Heart left ventricle (tissue), 13 donors: ENCODE results near the gene SMC1B.

Experiments used
- POLR2A ChIP-seq, 2 donors: fragments of 450-650 bp; IDR thresholded peaks; one replicate each; pipeline ENCODE4 v1.6.1; 2017; ENCODE audit warnings: antibody characterized with exemption in 2 of 2, mild to moderate bottlenecking in 2 of 2, moderate library complexity in 2 of 2
- TF ChIP-seq, protein P1 (sequence below), 12 donors: fragments of 200-600 bp; sonication (generic) in 4 of 12; IDR thresholded peaks; one replicate each; pipeline versions ENCODE4 v1.5.0 to v1.8.0; 2018 to 2022; ENCODE audit warnings: antibody characterized with exemption in 12 of 12, mild to moderate bottlenecking in 5 of 12
- donor health status: ischemic (EF 13 %, LVEDD 7.1; RV severe dilation, severe dysfunction).
- donor health status: DM: no; HTN: yes; CAD: no.
- donor health status: DM: no; HTN: no; CAD: no.
- donor health status: ischemic (EF 25% LVEDD 6.9; RV normal size, moderate dysfunction).
- donor health status: ischemic (EF 25% LVEDD 5.7; RV mildly dilated, moderate dysfunction).
- donor health status: ischemic (EF 35%, LVEDD 5.7; RV mildly dilated, moderate dysfunction).
- donor health status: nonischemic (EF 11% LVEDD 7.7; RV severe dilation, severe dysfunction).
- donor health status: DM: yes; HTN: yes; CAD: no.
- donor health status: PGD.
- donor health status: ischemic (EF 29% LVEDD 5.4; RV normal size, mild dysfunction).
- donor health status: nonischemic (EF 23%, LVEDD 6.1; RV moderate dilation, normal function).

DNA sequence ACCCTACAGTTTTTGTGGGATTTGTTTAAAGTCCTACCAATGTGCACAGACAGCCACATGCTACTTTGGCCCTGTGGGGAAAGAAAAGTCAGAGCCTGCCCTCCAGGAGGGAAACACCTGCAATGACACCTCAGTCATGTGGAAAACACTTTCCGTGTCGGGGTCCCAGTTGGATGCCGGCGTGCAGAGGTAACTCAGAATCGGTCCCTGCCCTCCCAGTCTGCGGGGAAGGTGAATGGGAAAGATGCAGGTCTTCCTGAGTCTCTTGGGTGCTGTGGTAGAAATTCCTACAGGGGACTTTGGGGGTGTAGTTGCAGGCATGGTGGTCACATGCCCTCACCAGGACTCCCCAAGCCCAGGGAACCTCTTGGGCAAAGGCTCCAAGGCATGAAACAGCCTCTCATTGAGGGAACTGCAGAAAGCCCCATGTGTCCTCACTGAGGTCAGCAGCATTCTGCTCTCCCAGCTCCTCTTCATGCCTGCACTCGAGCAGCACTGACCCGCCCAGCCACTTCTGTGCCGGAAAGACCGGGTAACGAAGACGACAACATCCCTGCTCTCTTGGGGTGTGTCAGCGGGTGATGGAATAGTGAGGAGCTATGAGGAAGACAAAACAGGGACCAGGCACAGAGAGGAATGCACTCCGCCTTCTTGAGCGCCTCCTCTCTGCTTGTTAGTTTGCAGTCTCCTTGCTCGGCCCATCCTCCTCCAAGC lies 4.8 kb upstream of the SMC1B start:
- TF ChIP-seq, protein P1, sequence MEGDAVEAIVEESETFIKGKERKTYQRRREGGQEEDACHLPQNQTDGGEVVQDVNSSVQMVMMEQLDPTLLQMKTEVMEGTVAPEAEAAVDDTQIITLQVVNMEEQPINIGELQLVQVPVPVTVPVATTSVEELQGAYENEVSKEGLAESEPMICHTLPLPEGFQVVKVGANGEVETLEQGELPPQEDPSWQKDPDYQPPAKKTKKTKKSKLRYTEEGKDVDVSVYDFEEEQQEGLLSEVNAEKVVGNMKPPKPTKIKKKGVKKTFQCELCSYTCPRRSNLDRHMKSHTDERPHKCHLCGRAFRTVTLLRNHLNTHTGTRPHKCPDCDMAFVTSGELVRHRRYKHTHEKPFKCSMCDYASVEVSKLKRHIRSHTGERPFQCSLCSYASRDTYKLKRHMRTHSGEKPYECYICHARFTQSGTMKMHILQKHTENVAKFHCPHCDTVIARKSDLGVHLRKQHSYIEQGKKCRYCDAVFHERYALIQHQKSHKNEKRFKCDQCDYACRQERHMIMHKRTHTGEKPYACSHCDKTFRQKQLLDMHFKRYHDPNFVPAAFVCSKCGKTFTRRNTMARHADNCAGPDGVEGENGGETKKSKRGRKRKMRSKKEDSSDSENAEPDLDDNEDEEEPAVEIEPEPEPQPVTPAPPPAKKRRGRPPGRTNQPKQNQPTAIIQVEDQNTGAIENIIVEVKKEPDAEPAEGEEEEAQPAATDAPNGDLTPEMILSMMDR (IDR thresholded peaks at IDR 0.05): no peak
- TF ChIP-seq POLR2A (IDR thresholded peaks at IDR 0.05): no peak
